Endothelial cell of umbilical vein (primary cell): Measurements from ENCODE around the gene EMID1. TPM values are rescaled to one million over a fixed set of nuclear protein-coding genes. Genes with fewer than 3 reads are reported as not detected.

Experiments
- BruUV-seq: library from RNA; stranded (reverse); fragments of 400-500 nt; replicated peaks from 2 replicates; lab custom pipeline; 2021; lab: Mats Ljungman, UMichigan
- CTCF ChIA-PET: fragments of 300-600, 350-600 bp; sonication (Branson Sonifier 250); formaldehyde crosslinking; loops from one replicate; lab custom pipeline; 2021; ENCODE audit warnings: antibody characterized with exemption, inconsistent platforms; lab: Charles Lee
- POLR2A ChIA-PET: fragments of 300-600, 350-600 bp; sonication (Branson Sonifier 250); formaldehyde crosslinking; loops from one replicate; lab custom pipeline; 2021; ENCODE audit warnings: antibody characterized with exemption, inconsistent platforms; lab: Charles Lee
- DNase-seq: peaks from one replicate; pipeline ENCODE4 v3.0.0-alpha.2; 2011; ENCODE audit warnings: low read depth, low spot score
- FAIRE-seq: peaks from 2 replicates; lab custom pipeline; 2011; peaks lifted over from hg19 to GRCh38; lab: Jason Lieb, UNC
- H2AFZ ChIP-seq: 2 replicates; pipeline ENCODE4 v1.6.0; 2012; ENCODE audit warnings: low read depth, low read length, control low read depth, inconsistent platforms
- H3K27ac ChIP-seq: 2 replicates; pipeline ENCODE4 v1.5.1; 2011; ENCODE audit warnings: low read depth, mild to moderate bottlenecking, control low read depth, low read length, moderate library complexity; ENCODE audit not compliant: insufficient read depth
- H3K27me3 ChIP-seq, 2 experiments: 2 replicates each; pipeline versions ENCODE4 v1.6.0 to v1.6.1; 2011; ENCODE audit warnings: low read length in 2 of 2, mixed read lengths in 1 of 2; ENCODE audit not compliant: control insufficient read depth in 2 of 2, insufficient read depth in 2 of 2
- H3K36me3 ChIP-seq, 2 experiments: 2 replicates in 1 of 2; 3 replicates in 1 of 2; pipeline ENCODE4 v1.5.1; 2011; ENCODE audit warnings: low read length in 2 of 2, mild to moderate bottlenecking in 1 of 2, moderate library complexity in 1 of 2; ENCODE audit not compliant: control insufficient read depth in 2 of 2, insufficient read depth in 2 of 2; ENCODE audit errors: extremely low read depth in 1 of 2
- H3K4me1 ChIP-seq: 3 replicates; pipeline ENCODE4 v1.5.1; 2011; ENCODE audit warnings: mild to moderate bottlenecking, low read length; ENCODE audit not compliant: control insufficient read depth, insufficient read depth; ENCODE audit errors: extremely low read depth
- H3K4me2 ChIP-seq: 2 replicates; pipeline ENCODE4 v1.6.1; 2011; ENCODE audit warnings: low read length, control low read depth, mixed read lengths; ENCODE audit not compliant: insufficient read depth
- H3K4me3 ChIP-seq, 3 experiments: fragments of 200-600 bp in 1 of 3; sonication (generic), shearing (Covaris generic) in 1 of 3; replicated peaks in 1 of 3; 2 replicates each; pipeline ENCODE4 v1.5.1; 2011 to 2016; ENCODE audit warnings: control low read depth in 3 of 3, low read length in 3 of 3, mild to moderate bottlenecking in 2 of 3, inconsistent platforms in 1 of 3, low read depth in 1 of 3, moderate library complexity in 1 of 3; ENCODE audit not compliant: insufficient read depth in 1 of 3
- H3K79me2 ChIP-seq: 2 replicates; pipeline ENCODE4 v1.6.0; 2012; ENCODE audit warnings: low read length, inconsistent platforms; ENCODE audit not compliant: control insufficient read depth, insufficient read depth
- H3K9ac ChIP-seq: replicated peaks from 2 replicates; pipeline ENCODE3; 2011; ENCODE audit warnings: low read length, control low read depth; ENCODE audit not compliant: insufficient read depth; ENCODE audit errors: extremely low read depth
- H3K9me1 ChIP-seq: replicated peaks from 3 replicates; pipeline ENCODE4 v1.6.0; 2011; ENCODE audit warnings: mild to moderate bottlenecking, low read length; ENCODE audit not compliant: control insufficient read depth, insufficient read depth; ENCODE audit errors: extremely low read depth
- H3K9me3 ChIP-seq: replicated peaks from 2 replicates; pipeline ENCODE4 v1.5.1; 2012; ENCODE audit warnings: low read length, inconsistent platforms; ENCODE audit not compliant: control insufficient read depth, insufficient read depth
- H4K20me1 ChIP-seq: replicated peaks from 2 replicates; pipeline ENCODE3; 2011; ENCODE audit warnings: mild to moderate bottlenecking, low read length; ENCODE audit not compliant: control insufficient read depth, insufficient read depth; ENCODE audit errors: extremely low read depth
- CTCF ChIP-seq, 2 donors: IDR thresholded peaks; 1 replicate in 1 of 2; 2 replicates in 1 of 2; pipeline ENCODE4 v1.5.1; 2011; ENCODE audit warnings: low read length in 2 of 2, mild to moderate bottlenecking in 2 of 2, moderate library complexity in 2 of 2, control low read depth in 1 of 2, inconsistent platforms in 1 of 2, low read depth in 1 of 2; ENCODE audit not compliant: insufficient read depth in 1 of 2; ENCODE audit errors: extremely low read depth in 1 of 2
- EZH2 ChIP-seq: IDR thresholded peaks from 2 replicates; pipeline ENCODE4 v1.6.1; 2012; ENCODE audit warnings: borderline replicate concordance, low read depth, mild to moderate bottlenecking, moderate library complexity, low read length, inconsistent platforms; ENCODE audit not compliant: severe bottlenecking
- FOS ChIP-seq: IDR thresholded peaks from 2 replicates; pipeline ENCODE4 v1.6.1; 2011; ENCODE audit warnings: mild to moderate bottlenecking, low read length, moderate library complexity, borderline replicate concordance; ENCODE audit not compliant: insufficient read depth
- MYC ChIP-seq: IDR thresholded peaks from one replicate; pipeline ENCODE4 v1.6.1; 2011; ENCODE audit warnings: mild to moderate bottlenecking, low read depth, low read length
- POLR2A ChIP-seq: IDR thresholded peaks from 2 replicates; pipeline ENCODE4 v1.6.1; 2012; ENCODE audit warnings: low read depth, mild to moderate bottlenecking, control low read depth, low read length
- POLR2AphosphoS5 ChIP-seq: IDR thresholded peaks from 2 replicates; pipeline ENCODE4 v1.6.1; 2012; ENCODE audit warnings: low read depth, mild to moderate bottlenecking, control low read depth, low read length, moderate library complexity; ENCODE audit not compliant: insufficient read depth
- dilution Hi-C: fragments of 300-500 bp; cut with MboI; formaldehyde crosslinking; loops from one replicate; pipeline ENCODE4 v1.15.0; 2019; ENCODE audit warnings: low sequenced_read_pairs; ENCODE audit not compliant: extremely low pct_ligation_motif_present
- intact Hi-C: fragments of 100-400 bp; cut with micrococcal nuclease; formaldehyde crosslinking; loops from one replicate; pipeline ENCODE4 v1.10.0; 2022
- polyA plus RNA-seq, 4 experiments: library from polyadenylated mRNA; depleted of rRNA in 3 of 4; stranded (reverse) in 3 of 4; unstranded in 1 of 4; fragments of >200 nt; gene quantifications; 2 replicates each; pipeline versions ENCODE4 v1.2.1 to v1.2.3, GENCODE V29; 2011 to 2012; ENCODE audit warnings: missing spikeins in 1 of 4
- total RNA-seq: library from RNA; stranded (reverse); gene quantifications from 2 replicates; pipeline ENCODE4 v1.2.3, GENCODE V29; 2021
- TF ChIP-seq, protein P1 (sequence below): IDR thresholded peaks from 2 replicates; pipeline ENCODE4 v1.6.1; 2011; ENCODE audit not compliant: insufficient read depth, insufficient read length

EMID1 gene
- total and polyA plus RNA-seq, 2 donors (not counting 3 experiments of a cell fraction or from before 2014, with no cell fraction given) = 0.51 to 0.75 TPM

GRCh38 chr22:29155966-29156365, 49.7 kb upstream of the EMID1 start:
- DNase-seq = no peak
- H3K27ac ChIP-seq = no peak overlapping the region
- no peaks in the 10 kb centered on the region for H3K36me3 ChIP-seq
- H3K9me1 ChIP-seq = no peaks in the 10 kb centered on the region
- H3K9ac ChIP-seq = no peak overlapping the region
- no peaks in the 10 kb centered on the region for H3K79me2 ChIP-seq
- H3K4me2 ChIP-seq = no peak overlapping the region
- H4K20me1 ChIP-seq = no peaks in the 10 kb centered on the region
- H3K4me1 ChIP-seq = no peaks in the 10 kb centered on the region
- H2AFZ ChIP-seq = no peak overlapping the region
- CTCF ChIA-PET = interaction anchor here (2.6 to 5.5 kb wide), 2 partner anchors 91 to 116 kb away, joined by 29 to 65 read pairs; no protein-coding TSS in a partner anchor
- H3K4me3 ChIP-seq = no peak overlapping the region
- POLR2A ChIA-PET = no interaction called here
- TF ChIP-seq POLR2A (no peak), EZH2 (no peak), FOS (no peak), CTCF (IDR thresholded peaks at IDR 0.05; ENCODE audit: extremely low read depth in 1 of 2, insufficient read depth in 1 of 2, low read depth in 1 of 2, low read length in 2 of 2) (no peak), POLR2AphosphoS5 (no peak), MYC (no peak)
- TF ChIP-seq, protein P1, sequence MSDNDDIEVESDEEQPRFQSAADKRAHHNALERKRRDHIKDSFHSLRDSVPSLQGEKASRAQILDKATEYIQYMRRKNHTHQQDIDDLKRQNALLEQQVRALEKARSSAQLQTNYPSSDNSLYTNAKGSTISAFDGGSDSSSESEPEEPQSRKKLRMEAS = no peak
- H3K9me3 ChIP-seq = no peaks in the 10 kb centered on the region
- dilution Hi-C loops (no loop called here), intact Hi-C loops (loop anchor here (2.0 kb wide), 1 partner anchor 111 kb away; no protein-coding TSS in a partner anchor)
- no peak for FAIRE-seq
- no TSS peak for BruUV-seq
- peaks cover 2 to 10% of the 10 kb centered on the region in 2 experiments for H3K27me3 ChIP-seq
